ENCODE data around the gene DPP4. TPM values are rescaled to one million over a fixed set of nuclear protein-coding genes. Genes with fewer than 3 reads are reported as not detected.

DPP4 gene
- total RNA-seq, 6 experiments from 2014 or later, result 17.8 to 39.8 (median 26.3) TPM

DNA sequence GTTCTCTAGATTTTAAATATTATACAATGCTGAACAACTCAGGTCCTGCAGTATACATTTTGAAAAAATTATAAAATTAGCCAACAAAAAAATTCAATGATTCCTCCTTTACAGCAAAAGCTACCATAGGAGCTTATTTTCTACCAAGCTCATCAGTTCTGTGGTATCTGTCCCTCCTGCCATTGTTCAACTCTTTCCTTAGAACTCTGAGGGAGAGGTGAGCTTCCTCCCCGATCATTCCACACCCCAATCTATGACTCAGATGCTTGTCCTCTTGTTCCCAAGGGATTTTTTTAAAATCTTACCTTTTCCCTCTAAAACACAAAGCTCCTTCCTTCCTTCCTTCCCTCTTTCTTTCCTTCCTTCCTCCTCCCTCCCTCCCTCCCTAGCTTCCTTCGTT, 13.5 kb downstream of the DPP4 start:
- H3K27me3 ChIP-seq, result no peaks in the 10 kb centered on the region
- H3K4me1 ChIP-seq, result peaks cover 0 to under 1% (median 0%) of the 10 kb centered on the region in 4 donors
- H3K36me3 ChIP-seq, result no peaks in the 10 kb centered on the region
- TF ChIP-seq, protein P1, sequence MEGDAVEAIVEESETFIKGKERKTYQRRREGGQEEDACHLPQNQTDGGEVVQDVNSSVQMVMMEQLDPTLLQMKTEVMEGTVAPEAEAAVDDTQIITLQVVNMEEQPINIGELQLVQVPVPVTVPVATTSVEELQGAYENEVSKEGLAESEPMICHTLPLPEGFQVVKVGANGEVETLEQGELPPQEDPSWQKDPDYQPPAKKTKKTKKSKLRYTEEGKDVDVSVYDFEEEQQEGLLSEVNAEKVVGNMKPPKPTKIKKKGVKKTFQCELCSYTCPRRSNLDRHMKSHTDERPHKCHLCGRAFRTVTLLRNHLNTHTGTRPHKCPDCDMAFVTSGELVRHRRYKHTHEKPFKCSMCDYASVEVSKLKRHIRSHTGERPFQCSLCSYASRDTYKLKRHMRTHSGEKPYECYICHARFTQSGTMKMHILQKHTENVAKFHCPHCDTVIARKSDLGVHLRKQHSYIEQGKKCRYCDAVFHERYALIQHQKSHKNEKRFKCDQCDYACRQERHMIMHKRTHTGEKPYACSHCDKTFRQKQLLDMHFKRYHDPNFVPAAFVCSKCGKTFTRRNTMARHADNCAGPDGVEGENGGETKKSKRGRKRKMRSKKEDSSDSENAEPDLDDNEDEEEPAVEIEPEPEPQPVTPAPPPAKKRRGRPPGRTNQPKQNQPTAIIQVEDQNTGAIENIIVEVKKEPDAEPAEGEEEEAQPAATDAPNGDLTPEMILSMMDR (IDR thresholded peaks at IDR 0.05), result no peak
- TF ChIP-seq POLR2A (IDR thresholded peaks at IDR 0.05), result no peak
- intact Hi-C loops (cut with DNase I), result no loop called here
- no peak overlapping the region for H3K27ac ChIP-seq
- WGBS (ENCODE audit: insufficient coverage, low coverage, low lambda C conversion rate, missing lambda C conversion rate), result 72% methylated on average over 2 of the region's 2 CpGs
- peaks cover 0 to 7% (median 0%) of the 10 kb centered on the region in 4 donors for H3K9me3 ChIP-seq
- ATAC-seq (no peak), DNase-seq (no peak)
- no peak overlapping the region for H3K4me3 ChIP-seq

DNA sequence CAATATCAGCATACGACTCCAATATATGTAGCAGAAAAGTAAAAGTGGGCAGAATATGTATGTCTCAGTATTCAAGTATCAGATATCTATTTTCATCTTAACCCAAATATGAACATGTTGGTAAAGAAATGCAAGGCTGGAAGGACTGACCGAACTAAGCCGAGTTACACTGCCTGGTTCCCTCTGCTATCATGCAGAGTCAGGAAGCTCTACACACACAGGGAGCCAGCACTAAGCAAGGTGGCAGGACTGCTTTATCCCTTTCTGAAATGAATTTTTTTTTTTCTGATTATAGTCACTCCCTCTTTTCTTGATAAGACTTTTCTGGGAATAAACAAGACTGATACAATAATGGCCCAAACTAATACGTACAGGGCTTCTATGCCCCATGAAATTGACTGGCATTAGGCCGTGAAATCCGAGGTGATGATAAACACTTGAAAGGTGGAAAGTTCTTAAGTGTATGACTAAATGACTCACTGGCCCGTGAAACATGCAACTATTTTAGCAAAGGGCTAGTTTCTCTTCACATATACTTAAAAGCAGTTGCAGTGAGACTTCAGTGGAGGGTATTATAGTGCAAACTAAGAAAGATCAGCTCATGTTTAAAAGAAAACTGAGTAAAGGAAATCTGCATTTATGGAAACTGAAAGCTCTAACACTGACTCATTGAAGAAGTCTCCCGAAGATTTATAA, 14.9 kb downstream of the DPP4 start:
- TF ChIP-seq, protein P1 (IDR thresholded peaks at IDR 0.05), result no peak
- TF ChIP-seq POLR2A (IDR thresholded peaks at IDR 0.05), result no peak
- Histone ChIP-seq H3K9me3 (peaks cover 0 to 7% (median 0%) of the 10 kb centered on the region in 4 donors), H3K4me3 (no peak overlapping the region), H3K4me1 (no peaks in the 10 kb centered on the region), H3K27ac (no peak overlapping the region), H3K27me3 (no peaks in the 10 kb centered on the region), H3K36me3 (no peaks in the 10 kb centered on the region)
- 81% methylated on average over 8 of the region's 8 CpGs for WGBS (ENCODE audit: insufficient coverage, low coverage, low lambda C conversion rate, missing lambda C conversion rate)
- intact Hi-C loops (cut with DNase I), result no loop called here
- DNase-seq (no peak), ATAC-seq (no peak)

DNA sequence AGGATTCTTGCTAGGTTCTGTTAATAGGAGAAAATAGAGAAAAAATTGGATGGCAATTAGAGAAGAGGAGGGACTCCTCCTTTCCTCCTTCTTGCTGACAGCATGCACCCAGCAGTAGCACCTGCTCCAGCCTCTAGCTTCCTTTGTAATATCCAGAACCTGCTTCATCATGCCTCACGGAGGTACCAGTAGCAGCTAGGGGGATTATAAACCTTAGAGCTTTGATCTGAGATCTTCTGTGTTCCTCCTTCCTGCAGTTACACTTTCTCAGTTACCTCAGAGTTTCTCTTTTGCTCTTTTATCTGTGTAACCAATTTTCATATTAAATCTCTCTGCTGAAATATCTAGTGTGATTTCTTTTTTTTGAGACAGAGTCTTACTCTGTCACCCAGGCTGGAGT, 16.6 kb downstream of the DPP4 start:
- Histone ChIP-seq H3K36me3 (no peaks in the 10 kb centered on the region), H3K27me3 (no peaks in the 10 kb centered on the region), H3K9me3 (peaks cover 0 to 7% (median 0%) of the 10 kb centered on the region in 4 donors), H3K4me3 (no peak overlapping the region), H3K27ac (no peak overlapping the region), H3K4me1 (no peaks in the 10 kb centered on the region)
- ATAC-seq (no peak), DNase-seq (no peak)
- WGBS (ENCODE audit: insufficient coverage, low coverage, low lambda C conversion rate, missing lambda C conversion rate), result no CpG with 5 or more reads among the region's 1 CpG
- intact Hi-C loops (cut with DNase I), result no loop called here
- TF ChIP-seq, protein P1 (IDR thresholded peaks at IDR 0.05), result no peak
- no peak for TF ChIP-seq POLR2A (IDR thresholded peaks at IDR 0.05)

DNA sequence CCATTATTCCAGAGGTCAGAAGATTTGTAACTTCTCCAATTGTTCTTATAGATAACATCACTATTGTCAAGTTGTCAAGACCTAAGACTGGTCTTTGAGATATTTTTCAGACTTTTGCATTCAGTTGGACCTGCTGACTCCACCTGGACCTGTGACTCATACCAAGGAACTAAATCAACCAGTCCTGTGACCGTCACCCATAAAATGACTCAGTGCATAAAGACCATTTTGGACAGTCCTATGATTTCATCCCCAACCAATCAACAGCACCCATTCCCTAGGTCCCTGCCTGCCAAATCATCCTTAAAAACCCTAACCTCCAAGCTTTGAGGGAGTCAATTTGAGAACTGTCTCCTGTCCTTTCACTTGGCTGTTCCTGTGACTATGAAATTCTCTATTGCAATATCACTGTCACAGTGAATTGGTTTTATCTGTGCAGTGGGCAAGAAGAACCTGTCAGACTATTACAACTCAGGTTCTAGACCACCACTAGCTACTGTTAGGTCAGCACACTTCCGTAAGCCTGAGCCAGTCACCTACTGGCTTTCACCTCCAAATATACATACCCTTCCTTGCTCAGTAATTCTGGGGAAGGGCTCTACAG, 17.1 kb downstream of the DPP4 start:
- Histone ChIP-seq H3K27ac (no peak overlapping the region), H3K27me3 (no peaks in the 10 kb centered on the region), H3K4me3 (no peak overlapping the region), H3K36me3 (no peaks in the 10 kb centered on the region), H3K4me1 (no peaks in the 10 kb centered on the region), H3K9me3 (peaks cover 0 to 7% (median 0%) of the 10 kb centered on the region in 4 donors)
- TF ChIP-seq POLR2A (IDR thresholded peaks at IDR 0.05), result no peak
- TF ChIP-seq, protein P1 (IDR thresholded peaks at IDR 0.05), result no peak
- DNase-seq (no peak), ATAC-seq (no peak)
- intact Hi-C loops (cut with DNase I), result no loop called here
- WGBS (ENCODE audit: insufficient coverage, low coverage, low lambda C conversion rate, missing lambda C conversion rate), result 91% methylated on average over 1 of the region's 2 CpGs
